ENCODE results near the gene UBE2J2. TPM values are rescaled to one million over a fixed set of nuclear protein-coding genes. Genes with fewer than 3 reads are reported as not detected.
A peak's percentile ranks its signal among the peaks of the same experiment; 100 is the strongest.

The UBE2J2 gene
- total RNA-seq (10 to 100 TPM; 82.8 to 92.9 TPM), polyA plus RNA-seq (10 to 100 TPM; 79.4 to 96.7 TPM)

DNA sequence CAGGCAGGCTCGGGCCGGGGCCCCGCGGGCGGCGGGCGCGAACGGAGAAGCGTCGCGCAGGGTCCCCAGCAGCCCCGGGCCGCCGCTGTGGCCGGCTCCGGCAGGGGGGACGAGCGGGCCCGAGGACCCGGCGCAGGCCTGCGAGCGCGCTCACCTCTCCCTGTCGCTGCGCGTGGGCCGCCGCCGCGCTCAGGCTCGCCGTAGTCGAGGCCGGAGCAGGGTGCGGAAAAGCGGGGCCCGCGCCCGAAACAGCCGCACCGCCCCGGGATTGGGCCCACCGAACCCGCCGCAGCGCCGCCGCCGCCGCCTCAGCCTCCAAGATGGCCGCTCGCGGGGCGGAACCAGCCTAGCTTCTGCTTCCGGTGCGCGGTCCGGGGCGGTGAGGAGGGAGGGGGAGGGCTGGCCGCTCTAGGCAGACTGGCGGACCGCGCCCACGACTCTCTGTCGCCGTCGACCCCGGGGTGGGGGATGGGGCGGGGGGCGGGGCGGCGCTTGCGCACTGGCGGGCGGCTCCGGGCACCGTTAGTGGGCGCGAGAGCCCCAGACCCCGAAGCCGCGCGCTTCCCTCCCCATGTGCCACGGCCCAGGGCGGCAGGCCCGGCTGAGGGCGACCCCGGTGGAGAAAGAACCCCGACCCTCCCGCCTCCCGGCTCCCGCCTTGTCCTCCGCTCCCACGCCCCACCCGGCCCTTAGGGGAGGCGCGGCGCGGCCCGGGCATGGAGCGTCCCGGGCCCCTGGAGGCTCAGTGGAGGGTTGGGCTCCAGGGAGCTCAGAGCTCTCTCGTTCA lies at the start of gene UBE2J2:
UBE2J2 (minus strand) TSS at position 343 of the 787 bp plus-strand sequence. CDS start 5,862 bp downstream, outside the sequence.
- POLR2A ChIA-PET (ENCODE audit: partially characterized antibody): interaction anchor here (0.9 to 1.8 kb wide), 10 partner anchors 17 to 342 kb away, joined by 3 to 10 read pairs (median 4); partner anchors contain the start of genes AURKAIP1, B3GALT6, MIB2 and SDF4
- Mint-ChIP-seq H3K27me3 (no peaks in the 10 kb centered on the region), H3K4me3 (peak within 1 kb of the TSS; percentile 86 to 88 (median 87)), H3K9me3 (no peaks in the 10 kb centered on the region), H3K4me1 (peaks cover 22 to 40% (median 32%) of the 10 kb centered on the region in 4 donors), H3K36me3 (peaks cover 5 to 19% of the 10 kb centered on the region in 2 donors), H3K27ac (peak within 1 kb of the TSS; percentile 83 to 96 (median 89))
- peak within 1 kb of the TSS; percentile 83 for H3K27ac ChIP-seq (ENCODE audit: low read depth, low read length)
- H3K4me3 ChIP-seq (ENCODE audit: low read length in 2 of 2): peak within 1 kb of the TSS; percentile 33 to 80
- intact Hi-C loops (cut with micrococcal nuclease): loop anchor here (1.0 kb wide), 3 partner anchors 35 to 157 kb away; partner anchors contain the start of genes B3GALT6, C1orf159, PUSL1 and SDF4
- CTCF ChIA-PET (ENCODE audit: partially characterized antibody): interaction anchor here (1.4 kb wide), 1 partner anchor 151 kb away, joined by 3 read pairs; no protein-coding TSS in a partner anchor
- DNase-seq: peak; percentile 89 to 92 (median 90)
- H3K27me3 ChIP-seq (ENCODE audit: insufficient read depth, low read length): no peaks in the 10 kb centered on the region
- no peaks in the 10 kb centered on the region for H3K36me3 ChIP-seq (ENCODE audit: insufficient read depth, low read length)
- peaks cover 43% of the 10 kb centered on the region for H3K4me1 ChIP-seq (ENCODE audit: insufficient read depth, low read length)
- no peaks in the 10 kb centered on the region for H3K9me3 ChIP-seq (ENCODE audit: control insufficient read depth in 1 of 2, low read length in 2 of 2)

- Histone ChIP-seq H3K4me1 (ENCODE audit: insufficient read depth, low read length) (peaks cover 41% of the 10 kb centered on the region), H3K4me3 (ENCODE audit: low read length in 2 of 2) (no peak overlapping the region), H3K27ac (ENCODE audit: low read depth, low read length) (no peak overlapping the region), H3K9me3 (ENCODE audit: control insufficient read depth in 1 of 2, low read length in 2 of 2) (no peaks in the 10 kb centered on the region), H3K36me3 (ENCODE audit: insufficient read depth, low read length) (peaks cover 12% of the 10 kb centered on the region), H3K27me3 (ENCODE audit: insufficient read depth, low read length) (no peaks in the 10 kb centered on the region)
- peaks cover 0 to 16% of the 10 kb centered on the region in 2 donors for H3K36me3 Mint-ChIP-seq
- ChIA-PET CTCF (ENCODE audit: partially characterized antibody) (no interaction called here), POLR2A (ENCODE audit: partially characterized antibody) (interaction anchor here (0.6 to 1.7 kb wide), 2 partner anchors 10 to 286 kb away, joined by 3 to 4 read pairs; no protein-coding TSS in a partner anchor)
- no peaks in the 10 kb centered on the region for H3K27me3 Mint-ChIP-seq
- H3K4me1 Mint-ChIP-seq: peaks cover 9 to 52% (median 35%) of the 10 kb centered on the region in 4 donors
- no peak for DNase-seq
- H3K9me3 Mint-ChIP-seq: peaks cover 0 to 2% (median 0%) of the 10 kb centered on the region in 8 donors
- intact Hi-C loops (cut with micrococcal nuclease): no loop called here
- H3K4me3 Mint-ChIP-seq: peak overlapping the region; percentile 33 to 97 (median 83)
- peak overlapping the region in 4 of 7 donors; percentile 10 to 97 (median 82) for H3K27ac Mint-ChIP-seq
Observed at GRCh38 chr1:1322952-1323351, 49.3 kb upstream of the UBE2J2 start.

GRCh38 chr1:1322418-1322817 lies 48.8 kb upstream of the UBE2J2 start:
- ChIA-PET POLR2A (ENCODE audit: partially characterized antibody) (interaction anchor here (1.7 kb wide), 1 partner anchor 10 kb away, joined by 4 read pairs; no protein-coding TSS in a partner anchor), CTCF (ENCODE audit: partially characterized antibody) (no interaction called here)
- Histone ChIP-seq H3K27ac (ENCODE audit: low read depth, low read length) (no peak overlapping the region), H3K27me3 (ENCODE audit: insufficient read depth, low read length) (no peaks in the 10 kb centered on the region), H3K4me1 (ENCODE audit: insufficient read depth, low read length) (peaks cover 41% of the 10 kb centered on the region), H3K36me3 (ENCODE audit: insufficient read depth, low read length) (peaks cover 14% of the 10 kb centered on the region), H3K9me3 (ENCODE audit: control insufficient read depth in 1 of 2, low read length in 2 of 2) (no peaks in the 10 kb centered on the region), H3K4me3 (ENCODE audit: low read length in 2 of 2) (no peak overlapping the region)
- Mint-ChIP-seq H3K4me3 (peak overlapping the region in 7 of 8 donors; percentile 62 to 79 (median 68)), H3K36me3 (peaks cover under 1 to 18% of the 10 kb centered on the region in 2 donors), H3K9me3 (peaks cover 0 to 2% (median 0%) of the 10 kb centered on the region in 8 donors), H3K4me1 (peaks cover 9 to 52% (median 34%) of the 10 kb centered on the region in 4 donors), H3K27me3 (no peaks in the 10 kb centered on the region), H3K27ac (peak overlapping the region in 5 of 7 donors; percentile 57 to 82 (median 75))
- no peak for DNase-seq
- intact Hi-C loops (cut with micrococcal nuclease): no loop called here

DNA sequence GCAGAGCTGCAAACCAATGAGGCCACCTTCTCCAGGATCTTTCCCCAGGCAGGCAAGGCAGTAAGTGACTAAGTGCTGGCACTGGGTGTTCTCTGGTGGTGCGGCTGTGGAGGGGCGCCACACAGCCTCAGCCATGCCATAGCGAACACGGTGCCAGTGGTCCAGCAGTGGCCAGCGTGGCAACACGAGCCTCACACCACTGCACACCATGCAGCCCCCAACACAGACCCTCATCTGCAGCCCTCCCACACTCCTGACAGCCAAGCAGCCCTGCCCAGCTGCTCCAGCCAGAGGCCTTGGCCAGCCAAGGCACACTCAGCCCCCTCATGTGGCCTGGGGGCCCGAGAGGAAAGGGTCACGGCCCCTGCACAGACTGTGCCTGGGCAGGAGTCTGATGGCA lies 47.8 kb upstream of the UBE2J2 start:
- no peak for DNase-seq
- peak overlapping the region in 1 of 7 donors; percentile 22 for H3K27ac Mint-ChIP-seq
- Histone ChIP-seq H3K27me3 (ENCODE audit: insufficient read depth, low read length) (no peaks in the 10 kb centered on the region), H3K9me3 (ENCODE audit: control insufficient read depth in 1 of 2, low read length in 2 of 2) (no peaks in the 10 kb centered on the region), H3K4me1 (ENCODE audit: insufficient read depth, low read length) (peaks cover 33% of the 10 kb centered on the region), H3K27ac (ENCODE audit: low read depth, low read length) (no peak overlapping the region), H3K4me3 (ENCODE audit: low read length in 2 of 2) (no peak overlapping the region), H3K36me3 (ENCODE audit: insufficient read depth, low read length) (peaks cover 16% of the 10 kb centered on the region)
- H3K36me3 Mint-ChIP-seq: peaks cover 3 to 20% of the 10 kb centered on the region in 2 donors
- ChIA-PET CTCF (ENCODE audit: partially characterized antibody) (no interaction called here), POLR2A (ENCODE audit: partially characterized antibody) (interaction anchor here (0.9 to 1.0 kb wide), 2 partner anchors 15 to 77 kb away, joined by 3 to 4 read pairs; no protein-coding TSS in a partner anchor)
- peaks cover 0 to 2% (median 0%) of the 10 kb centered on the region in 8 donors for H3K9me3 Mint-ChIP-seq
- H3K4me1 Mint-ChIP-seq: peaks cover 11 to 51% (median 31%) of the 10 kb centered on the region in 4 donors
- H3K4me3 Mint-ChIP-seq: no peak overlapping the region
- H3K27me3 Mint-ChIP-seq: no peaks in the 10 kb centered on the region
- intact Hi-C loops (cut with micrococcal nuclease): no loop called here

DNA sequence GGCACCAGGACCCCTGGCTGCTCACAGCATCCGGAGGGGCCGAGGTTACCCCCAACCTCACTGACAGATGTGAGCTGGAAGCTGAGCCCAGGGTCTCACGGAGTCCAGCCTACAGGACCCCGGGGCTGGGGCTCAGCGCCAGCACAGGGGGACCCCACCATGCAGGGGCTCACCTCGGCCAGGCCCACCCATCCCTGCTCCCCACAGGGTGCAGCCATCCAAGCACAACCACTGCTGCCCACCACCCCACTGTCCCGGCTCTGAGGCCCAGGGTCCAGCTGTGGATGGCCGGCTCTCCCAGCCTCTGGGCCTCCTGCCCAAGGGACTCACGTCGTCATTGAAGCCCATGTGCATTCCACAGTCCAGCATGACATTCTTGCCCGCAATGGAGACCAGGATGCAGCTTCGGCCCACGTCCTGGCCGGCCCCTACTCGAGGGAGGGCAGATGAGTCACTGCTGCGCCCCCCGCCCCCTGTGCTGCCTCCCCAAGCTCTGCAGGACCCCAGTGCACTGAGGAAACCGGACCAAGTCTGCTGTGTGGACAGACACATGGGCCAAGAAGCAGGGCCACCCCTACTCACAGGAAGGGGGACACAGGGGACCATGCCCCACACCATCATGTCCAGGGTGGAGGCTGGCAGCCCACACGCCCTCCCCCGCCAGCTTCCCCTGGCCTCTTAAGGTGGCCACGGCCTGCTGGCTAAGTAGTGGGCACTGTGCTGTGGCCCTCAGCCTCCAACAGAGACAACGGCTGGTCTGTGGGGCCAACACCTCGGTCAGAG lies 47.2 kb upstream of the UBE2J2 start:
- no peak for DNase-seq
- H3K4me1 ChIP-seq (ENCODE audit: insufficient read depth, low read length): peaks cover 27% of the 10 kb centered on the region
- no peaks in the 10 kb centered on the region for H3K27me3 ChIP-seq (ENCODE audit: insufficient read depth, low read length)
- H3K27ac ChIP-seq (ENCODE audit: low read depth, low read length): no peak overlapping the region
- H3K9me3 ChIP-seq (ENCODE audit: control insufficient read depth in 1 of 2, low read length in 2 of 2): no peaks in the 10 kb centered on the region
- intact Hi-C loops (cut with micrococcal nuclease): no loop called here
- peaks cover 3 to 22% of the 10 kb centered on the region in 2 donors for H3K36me3 Mint-ChIP-seq
- ChIA-PET CTCF (ENCODE audit: partially characterized antibody) (no interaction called here), POLR2A (ENCODE audit: partially characterized antibody) (interaction anchor here (0.9 to 1.0 kb wide), 2 partner anchors 15 to 77 kb away, joined by 3 to 4 read pairs; no protein-coding TSS in a partner anchor)
- no peak overlapping the region for H3K4me3 Mint-ChIP-seq
- H3K27ac Mint-ChIP-seq: no peak overlapping the region
- H3K36me3 ChIP-seq (ENCODE audit: insufficient read depth, low read length): peaks cover 16% of the 10 kb centered on the region
- H3K4me3 ChIP-seq (ENCODE audit: low read length in 2 of 2): no peak overlapping the region
- peaks cover 8 to 45% (median 26%) of the 10 kb centered on the region in 4 donors for H3K4me1 Mint-ChIP-seq
- peaks cover 0 to 2% (median 0%) of the 10 kb centered on the region in 8 donors for H3K9me3 Mint-ChIP-seq
- no peaks in the 10 kb centered on the region for H3K27me3 Mint-ChIP-seq

DNA sequence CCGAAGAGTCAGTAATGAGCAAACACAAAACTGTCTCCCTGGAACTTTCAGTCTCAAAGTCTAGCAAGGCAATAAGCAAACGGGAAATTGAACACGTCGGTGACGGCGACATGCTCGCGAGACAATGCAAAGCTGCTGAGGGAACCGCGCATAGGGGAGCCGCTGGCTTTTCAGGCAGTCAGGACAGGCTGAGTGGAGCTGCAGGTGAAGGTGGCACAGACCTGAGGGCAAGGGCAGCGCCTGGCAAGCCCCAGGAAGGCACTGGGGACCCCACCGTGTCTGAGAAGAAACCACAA lies 45.9 kb upstream of the UBE2J2 start:
- intact Hi-C loops (cut with micrococcal nuclease): no loop called here
- POLR2A ChIA-PET (ENCODE audit: partially characterized antibody): interaction anchor here (1.1 kb wide), 1 partner anchor 279 kb away, joined by 3 read pairs; no protein-coding TSS in a partner anchor

More for the DNA sequence above, 45.9 kb upstream of the UBE2J2 start:
- no peaks in the 10 kb centered on the region for H3K27me3 Mint-ChIP-seq
- CTCF ChIA-PET (ENCODE audit: partially characterized antibody): no interaction called here
- H3K36me3 ChIP-seq (ENCODE audit: insufficient read depth, low read length): peaks cover 22% of the 10 kb centered on the region
- DNase-seq: no peak
- H3K4me1 Mint-ChIP-seq: peaks cover 8 to 36% (median 23%) of the 10 kb centered on the region in 4 donors
- no peak overlapping the region for H3K4me3 Mint-ChIP-seq
- no peaks in the 10 kb centered on the region for H3K27me3 ChIP-seq (ENCODE audit: insufficient read depth, low read length)
- peaks cover 0 to 2% (median 0%) of the 10 kb centered on the region in 8 donors for H3K9me3 Mint-ChIP-seq
- H3K27ac Mint-ChIP-seq: peak overlapping the region in 2 of 7 donors; percentile 6 to 24
- peaks cover 3 to 27% of the 10 kb centered on the region in 2 donors for H3K36me3 Mint-ChIP-seq
- H3K9me3 ChIP-seq (ENCODE audit: control insufficient read depth in 1 of 2, low read length in 2 of 2): no peaks in the 10 kb centered on the region
- no peak overlapping the region for H3K4me3 ChIP-seq (ENCODE audit: low read length in 2 of 2)
- peaks cover 17% of the 10 kb centered on the region for H3K4me1 ChIP-seq (ENCODE audit: insufficient read depth, low read length)
- H3K27ac ChIP-seq (ENCODE audit: low read depth, low read length): no peak overlapping the region

Data from CD4-positive, alpha-beta memory T cell (primary cell).